Measurements from ENCODE around the gene OFD1.
"Not testable (repeated sequence)": the region's sequence is repeated elsewhere in the genome, so short reads cannot be mapped to it uniquely, and the experiment has no call there.

The OFD1 gene

DNA sequence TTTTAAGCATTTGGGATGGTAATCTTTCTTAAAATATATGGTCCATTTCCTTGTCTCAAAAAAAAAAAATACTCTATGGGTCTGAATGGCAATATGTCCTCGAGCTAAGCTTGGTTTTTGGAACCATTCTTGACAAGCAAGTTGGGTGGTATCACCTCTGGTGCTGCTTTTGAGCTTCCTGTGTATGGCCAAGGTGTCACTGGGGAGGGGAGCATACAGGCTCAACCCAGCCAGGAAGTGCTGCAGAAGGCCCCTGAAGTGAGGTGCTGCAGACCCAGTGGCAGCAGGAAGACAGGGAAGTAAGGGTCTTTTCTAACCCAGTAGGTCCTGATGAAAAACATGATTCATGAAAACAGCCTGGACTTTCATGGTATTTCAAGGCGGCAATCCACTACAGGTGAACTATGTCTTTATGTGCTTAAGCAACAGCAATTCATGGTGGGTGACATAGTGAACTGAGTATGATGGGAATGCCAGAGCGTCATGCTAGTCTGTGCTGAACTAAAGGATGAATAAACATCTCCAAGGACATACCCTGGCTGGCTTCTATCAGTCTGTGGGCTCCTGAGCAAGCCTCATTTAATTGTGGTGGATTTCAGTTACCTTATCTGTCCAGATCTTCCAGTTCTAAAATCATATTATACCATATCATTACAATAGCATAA lies 15.2 kb upstream of the OFD1 start:
- Histone ChIP-seq H3K4me2 (ENCODE audit: low read depth, low read length) (no peak overlapping the region), H3K27me3 (replicated peaks; ENCODE audit: insufficient read depth, low read length) (no peaks in the 10 kb centered on the region), H2AFZ (ENCODE audit: low read length) (no peak overlapping the region), H3K9ac (ENCODE audit: low read length) (no peak overlapping the region), H3K4me1 (ENCODE audit: low read length) (no peaks in the 10 kb centered on the region), H4K20me1 (ENCODE audit: insufficient read depth, low read length) (no peaks in the 10 kb centered on the region), H3K79me2 (ENCODE audit: low read length) (peaks cover 33% of the 10 kb centered on the region), H3K9me2 (replicated peaks; ENCODE audit: insufficient read depth, low read length) (no peaks in the 10 kb centered on the region), H3K4me3 (ENCODE audit: low read length) (no peak overlapping the region), H3K27ac (ENCODE audit: low read length) (no peak overlapping the region), H3K36me3 (replicated peaks; ENCODE audit: insufficient read depth, low read length) (no peaks in the 10 kb centered on the region; the same call in 1 of the 2 replicates), H3F3A (ENCODE audit: insufficient read depth, low read length) (no peaks in the 10 kb centered on the region), H3K9me3 (replicated peaks; ENCODE audit: insufficient read depth, low read length) (no peaks in the 10 kb centered on the region)
- TF ChIP-seq EZH2 (optimal IDR thresholded peaks at IDR 0.05; ENCODE audit: low read depth, low read length) (no peak), EZH2phosphoT487 (IDR thresholded peaks at IDR 0.05; ENCODE audit: low read length) (no peak)
- TF ChIP-seq, protein P1, sequence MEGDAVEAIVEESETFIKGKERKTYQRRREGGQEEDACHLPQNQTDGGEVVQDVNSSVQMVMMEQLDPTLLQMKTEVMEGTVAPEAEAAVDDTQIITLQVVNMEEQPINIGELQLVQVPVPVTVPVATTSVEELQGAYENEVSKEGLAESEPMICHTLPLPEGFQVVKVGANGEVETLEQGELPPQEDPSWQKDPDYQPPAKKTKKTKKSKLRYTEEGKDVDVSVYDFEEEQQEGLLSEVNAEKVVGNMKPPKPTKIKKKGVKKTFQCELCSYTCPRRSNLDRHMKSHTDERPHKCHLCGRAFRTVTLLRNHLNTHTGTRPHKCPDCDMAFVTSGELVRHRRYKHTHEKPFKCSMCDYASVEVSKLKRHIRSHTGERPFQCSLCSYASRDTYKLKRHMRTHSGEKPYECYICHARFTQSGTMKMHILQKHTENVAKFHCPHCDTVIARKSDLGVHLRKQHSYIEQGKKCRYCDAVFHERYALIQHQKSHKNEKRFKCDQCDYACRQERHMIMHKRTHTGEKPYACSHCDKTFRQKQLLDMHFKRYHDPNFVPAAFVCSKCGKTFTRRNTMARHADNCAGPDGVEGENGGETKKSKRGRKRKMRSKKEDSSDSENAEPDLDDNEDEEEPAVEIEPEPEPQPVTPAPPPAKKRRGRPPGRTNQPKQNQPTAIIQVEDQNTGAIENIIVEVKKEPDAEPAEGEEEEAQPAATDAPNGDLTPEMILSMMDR (IDR thresholded peaks at IDR 0.05; ENCODE audit: low read length) = no peak
- no peak for DNase-seq

DNA sequence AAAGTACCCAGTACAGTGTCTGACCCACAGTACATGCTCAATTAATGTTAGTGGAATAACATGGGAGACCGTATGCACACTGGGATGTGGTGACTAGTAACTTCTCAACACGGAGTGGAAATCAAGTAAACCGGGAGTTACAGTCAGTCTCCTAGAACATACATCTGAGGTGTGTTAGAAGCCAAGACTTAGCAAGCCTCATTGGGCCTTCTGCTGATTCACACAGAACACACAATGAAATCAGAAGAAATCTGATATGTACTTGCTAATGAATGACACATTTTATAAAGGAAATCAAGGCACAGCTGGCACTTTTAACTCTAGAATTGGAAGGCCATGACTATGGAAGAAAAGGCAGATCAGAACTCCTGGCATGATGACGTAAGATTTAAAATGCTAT lies 13.2 kb upstream of the OFD1 start:
- H3F3A ChIP-seq (ENCODE audit: insufficient read depth, low read length) = no peaks in the 10 kb centered on the region
- H3K27ac ChIP-seq (ENCODE audit: low read length) = no peak overlapping the region
- H3K79me2 ChIP-seq (ENCODE audit: low read length) = peaks cover 42% of the 10 kb centered on the region
- H3K9me2 ChIP-seq (replicated peaks; ENCODE audit: insufficient read depth, low read length) = no peaks in the 10 kb centered on the region
- no peaks in the 10 kb centered on the region for H3K27me3 ChIP-seq (replicated peaks; ENCODE audit: insufficient read depth, low read length)
- no peaks in the 10 kb centered on the region for H3K9me3 ChIP-seq (replicated peaks; ENCODE audit: insufficient read depth, low read length)
- H2AFZ ChIP-seq (ENCODE audit: low read length) = no peak overlapping the region
- no peaks in the 10 kb centered on the region for H3K4me1 ChIP-seq (ENCODE audit: low read length)
- H3K4me2 ChIP-seq (ENCODE audit: low read depth, low read length) = no peak overlapping the region
- no peaks in the 10 kb centered on the region for H4K20me1 ChIP-seq (ENCODE audit: insufficient read depth, low read length)
- TF ChIP-seq, protein P1 (IDR thresholded peaks at IDR 0.05; ENCODE audit: low read length) = no peak
- TF ChIP-seq EZH2phosphoT487 (IDR thresholded peaks at IDR 0.05; ENCODE audit: low read length) = no peak
- TF ChIP-seq EZH2 (optimal IDR thresholded peaks at IDR 0.05; ENCODE audit: low read depth, low read length) = no peak
- no peak overlapping the region for H3K4me3 ChIP-seq (ENCODE audit: low read length)
- no peaks in the 10 kb centered on the region; the same call in 1 of the 2 replicates for H3K36me3 ChIP-seq (replicated peaks; ENCODE audit: insufficient read depth, low read length)
- DNase-seq = no peak
- no peak overlapping the region for H3K9ac ChIP-seq (ENCODE audit: low read length)

GRCh38 chrX:13721819-13722519 lies 12.6 kb upstream of the OFD1 start:
- DNase-seq = no peak
- H3K79me2 ChIP-seq (ENCODE audit: low read length) = peaks cover 42% of the 10 kb centered on the region

GRCh38 chrX:13724878-13725277 lies 9.7 kb upstream of the OFD1 start:
- H3K9me3 ChIP-seq (replicated peaks; ENCODE audit: insufficient read depth, low read length); H3K4me2 ChIP-seq (ENCODE audit: low read depth, low read length); H3F3A ChIP-seq (ENCODE audit: insufficient read depth, low read length); H2AFZ ChIP-seq (ENCODE audit: low read length); H3K4me3 ChIP-seq (ENCODE audit: low read length); H4K20me1 ChIP-seq (ENCODE audit: insufficient read depth, low read length); H3K36me3 ChIP-seq (replicated peaks; ENCODE audit: insufficient read depth, low read length); H3K9me2 ChIP-seq (replicated peaks; ENCODE audit: insufficient read depth, low read length); DNase-seq; H3K27ac ChIP-seq (ENCODE audit: low read length); H3K27me3 ChIP-seq (replicated peaks; ENCODE audit: insufficient read depth, low read length); H3K4me1 ChIP-seq (ENCODE audit: low read length); H3K9ac ChIP-seq (ENCODE audit: low read length): not testable (repeated sequence)
- H3K79me2 ChIP-seq (ENCODE audit: low read length) = peaks cover 50% of the 10 kb centered on the region

More at GRCh38 chrX:13721819-13722519, 12.6 kb upstream of the OFD1 start:
- H2AFZ ChIP-seq (ENCODE audit: low read length) = no peak overlapping the region
- no peaks in the 10 kb centered on the region for H4K20me1 ChIP-seq (ENCODE audit: insufficient read depth, low read length)
- no peaks in the 10 kb centered on the region for H3K27me3 ChIP-seq (replicated peaks; ENCODE audit: insufficient read depth, low read length)
- H3K36me3 ChIP-seq (replicated peaks; ENCODE audit: insufficient read depth, low read length) = no peaks in the 10 kb centered on the region; the same call in 1 of the 2 replicates
- no peaks in the 10 kb centered on the region for H3K4me1 ChIP-seq (ENCODE audit: low read length)
- TF ChIP-seq, protein P1 (IDR thresholded peaks at IDR 0.05; ENCODE audit: low read length) = no peak
- no peak for TF ChIP-seq EZH2phosphoT487 (IDR thresholded peaks at IDR 0.05; ENCODE audit: low read length)
- no peak for TF ChIP-seq EZH2 (optimal IDR thresholded peaks at IDR 0.05; ENCODE audit: low read depth, low read length)
- H3K4me2 ChIP-seq (ENCODE audit: low read depth, low read length) = no peak overlapping the region
- no peak overlapping the region for H3K27ac ChIP-seq (ENCODE audit: low read length)
- H3K9me2 ChIP-seq (replicated peaks; ENCODE audit: insufficient read depth, low read length) = no peaks in the 10 kb centered on the region
- H3K9ac ChIP-seq (ENCODE audit: low read length) = no peak overlapping the region
- no peak overlapping the region for H3K4me3 ChIP-seq (ENCODE audit: low read length)
- H3K9me3 ChIP-seq (replicated peaks; ENCODE audit: insufficient read depth, low read length) = no peaks in the 10 kb centered on the region
- H3F3A ChIP-seq (ENCODE audit: insufficient read depth, low read length) = no peaks in the 10 kb centered on the region

- not testable (repeated sequence) for H3K27ac ChIP-seq (ENCODE audit: low read length); H3K4me2 ChIP-seq (ENCODE audit: low read depth, low read length); H2AFZ ChIP-seq (ENCODE audit: low read length); H3K9ac ChIP-seq (ENCODE audit: low read length); H3K9me3 ChIP-seq (replicated peaks; ENCODE audit: insufficient read depth, low read length); H3F3A ChIP-seq (ENCODE audit: insufficient read depth, low read length); DNase-seq; H4K20me1 ChIP-seq (ENCODE audit: insufficient read depth, low read length); H3K4me3 ChIP-seq (ENCODE audit: low read length); H3K27me3 ChIP-seq (replicated peaks; ENCODE audit: insufficient read depth, low read length); H3K36me3 ChIP-seq (replicated peaks; ENCODE audit: insufficient read depth, low read length); H3K4me1 ChIP-seq (ENCODE audit: low read length); H3K9me2 ChIP-seq (replicated peaks; ENCODE audit: insufficient read depth, low read length)
- H3K79me2 ChIP-seq (ENCODE audit: low read length) = peaks cover 42% of the 10 kb centered on the region
These were observed 8.0 kb upstream of the OFD1 start for GRCh38 chrX:13726583-13726982.
